Activated T-helper 17 cell treated with anti-CD3 and anti-CD28 coated beads, Interleukin-2, amount 50 U/mL, for 72 hours (primary cell): Measurements from ENCODE around the gene HDGFL2. TPM values are rescaled to one million over a fixed set of nuclear protein-coding genes. Genes with fewer than 3 reads are reported as not detected.
A peak's percentile ranks its signal among the peaks of the same experiment; 100 is the strongest.

Experiments used
- ATAC-seq: fragments of 150-1000 bp; cut with Tn5 transposase; replicated peaks from 2 replicates; pipeline ENCODE4 v1.10.0; 2021; ENCODE audit warnings: mild to moderate bottlenecking, moderate library complexity
- H3K27ac Mint-ChIP-seq: one replicate; pipeline ENCODE4 v1.8.0; 2022; ENCODE audit warnings: mixed read lengths
- H3K27me3 Mint-ChIP-seq: one replicate; pipeline ENCODE4 v1.8.0; 2022; ENCODE audit warnings: mixed read lengths
- H3K36me3 Mint-ChIP-seq: one replicate; pipeline ENCODE4 v1.8.0; 2022; ENCODE audit warnings: low read depth, mild to moderate bottlenecking, mixed read lengths
- H3K4me1 Mint-ChIP-seq: one replicate; pipeline ENCODE4 v1.8.0; 2022; ENCODE audit warnings: mixed read lengths
- H3K4me3 Mint-ChIP-seq: one replicate; pipeline ENCODE4 v1.8.0; 2022; ENCODE audit warnings: mild to moderate bottlenecking, mixed read lengths
- H3K9me3 Mint-ChIP-seq: one replicate; pipeline ENCODE4 v1.8.0; 2022; ENCODE audit warnings: mixed read lengths
- total RNA-seq, 2 donors: library from RNA; stranded (reverse); gene quantifications; one replicate each; pipeline ENCODE4 v1.2.3, GENCODE V29; 2022

Gene HDGFL2
- 10 to 100 TPM; 30.7 to 39.3 TPM for total RNA-seq

DNA sequence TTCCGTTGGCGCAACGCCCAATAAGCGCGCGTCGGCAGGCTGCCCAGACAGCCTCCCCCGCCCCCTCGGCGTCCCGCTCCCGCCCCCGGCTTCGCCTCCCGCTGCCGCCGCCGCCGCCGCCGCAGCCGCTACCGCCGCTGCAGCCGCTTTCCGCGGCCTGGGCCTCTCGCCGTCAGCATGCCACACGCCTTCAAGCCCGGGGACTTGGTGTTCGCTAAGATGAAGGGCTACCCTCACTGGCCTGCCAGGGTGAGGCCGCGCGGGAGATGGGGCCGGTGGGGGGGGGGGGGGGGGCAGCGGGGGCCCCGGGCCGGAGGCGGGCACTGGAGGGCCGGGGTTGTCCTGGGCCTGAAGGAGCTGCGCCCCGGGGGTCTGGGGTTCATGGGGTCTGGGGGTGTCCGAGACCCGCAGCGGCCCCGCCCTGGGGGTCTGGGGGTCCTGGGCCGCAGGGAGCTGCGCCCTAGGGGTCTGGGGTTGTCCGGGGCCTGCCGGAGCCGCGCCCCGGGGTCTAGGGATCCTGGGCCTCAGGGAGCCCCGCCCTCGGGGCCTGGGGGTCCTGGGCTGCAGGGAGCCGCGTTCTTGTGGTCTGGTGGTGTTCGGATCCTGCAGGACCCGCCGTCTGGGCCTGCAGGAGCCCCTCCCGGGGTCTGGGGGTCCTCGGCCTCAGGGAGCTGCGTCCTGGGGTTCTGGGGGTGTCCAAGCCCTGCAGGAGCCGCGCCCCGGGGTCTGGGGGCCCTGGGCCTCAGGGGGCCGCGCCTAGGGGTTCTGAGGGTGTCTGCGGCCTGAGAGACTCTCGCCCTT lies at the start of gene HDGFL2:
TSS of gene HDGFL2 (plus strand) at position 124 of the 801 bp plus-strand sequence. CDS start at position 178, 54 bp downstream.
- no peak for ATAC-seq
- Mint-ChIP-seq H3K4me1 (no peaks in the 10 kb centered on the region), H3K36me3 (peaks cover 13% of the 10 kb centered on the region), H3K9me3 (no peaks in the 10 kb centered on the region), H3K27me3 (no peaks in the 10 kb centered on the region), H3K4me3 (peak within 1 kb of the TSS; percentile 72), H3K27ac (peak within 1 kb of the TSS; percentile 52)

DNA sequence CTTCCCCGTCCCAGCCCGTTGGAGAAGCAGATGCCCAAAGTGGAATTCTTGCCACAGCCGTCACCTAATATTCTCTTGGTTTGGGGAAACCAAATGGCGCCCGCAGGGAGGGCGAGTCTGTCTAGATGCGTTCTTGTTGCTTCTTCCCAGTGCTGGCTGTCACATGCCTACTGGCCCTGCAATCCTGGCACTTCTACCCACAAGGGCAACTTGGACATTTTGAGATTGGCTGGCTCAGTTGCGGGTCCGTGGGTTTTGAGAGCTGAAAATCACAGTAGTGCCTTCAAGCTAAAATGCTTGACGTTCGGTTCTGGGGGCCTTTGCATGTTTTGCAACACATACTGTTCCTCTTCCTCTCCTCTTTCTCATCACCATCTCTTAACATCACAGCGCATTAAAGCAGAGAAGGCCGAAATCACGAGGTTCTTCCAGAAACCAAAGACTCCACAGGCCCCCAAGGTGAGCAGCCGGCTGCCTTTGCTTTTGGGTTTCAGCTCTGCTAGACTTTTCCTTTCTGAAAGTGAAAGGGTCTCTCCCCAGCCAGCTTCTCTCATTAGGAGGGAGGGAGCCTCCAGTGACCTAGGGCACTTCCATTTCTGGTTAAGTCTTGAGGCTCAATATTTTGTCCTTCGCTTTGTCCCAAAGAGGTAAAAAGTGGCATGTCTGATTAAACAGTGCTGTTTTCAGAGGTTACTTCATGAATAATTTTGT lies 48.5 kb upstream of the HDGFL2 start:
- Mint-ChIP-seq H3K4me3 (no peak overlapping the region), H3K4me1 (no peaks in the 10 kb centered on the region), H3K9me3 (no peaks in the 10 kb centered on the region), H3K27ac (no peak overlapping the region), H3K36me3 (peaks cover 70% of the 10 kb centered on the region), H3K27me3 (no peaks in the 10 kb centered on the region)
- ATAC-seq = no peak

DNA sequence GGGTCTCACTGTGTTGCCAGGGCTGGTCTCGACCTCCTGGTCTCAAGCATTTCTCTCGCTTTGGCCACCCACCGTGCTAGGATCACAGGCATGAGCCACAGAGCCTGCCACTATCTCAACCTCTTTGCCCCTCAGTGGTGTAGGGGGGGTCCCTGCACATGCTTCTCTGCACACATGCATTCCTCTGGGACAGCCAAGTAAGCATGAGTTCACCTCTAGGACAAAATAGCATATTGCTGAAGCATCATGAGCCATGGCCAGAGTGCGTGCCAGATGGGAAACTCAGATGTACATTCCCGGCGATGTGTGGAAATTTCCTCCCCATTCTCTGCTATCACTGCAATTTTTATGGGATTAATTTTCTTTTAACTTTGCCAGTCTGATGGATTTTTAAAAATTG lies 46.6 kb upstream of the HDGFL2 start:
- no peak overlapping the region for H3K4me3 Mint-ChIP-seq

DNA sequence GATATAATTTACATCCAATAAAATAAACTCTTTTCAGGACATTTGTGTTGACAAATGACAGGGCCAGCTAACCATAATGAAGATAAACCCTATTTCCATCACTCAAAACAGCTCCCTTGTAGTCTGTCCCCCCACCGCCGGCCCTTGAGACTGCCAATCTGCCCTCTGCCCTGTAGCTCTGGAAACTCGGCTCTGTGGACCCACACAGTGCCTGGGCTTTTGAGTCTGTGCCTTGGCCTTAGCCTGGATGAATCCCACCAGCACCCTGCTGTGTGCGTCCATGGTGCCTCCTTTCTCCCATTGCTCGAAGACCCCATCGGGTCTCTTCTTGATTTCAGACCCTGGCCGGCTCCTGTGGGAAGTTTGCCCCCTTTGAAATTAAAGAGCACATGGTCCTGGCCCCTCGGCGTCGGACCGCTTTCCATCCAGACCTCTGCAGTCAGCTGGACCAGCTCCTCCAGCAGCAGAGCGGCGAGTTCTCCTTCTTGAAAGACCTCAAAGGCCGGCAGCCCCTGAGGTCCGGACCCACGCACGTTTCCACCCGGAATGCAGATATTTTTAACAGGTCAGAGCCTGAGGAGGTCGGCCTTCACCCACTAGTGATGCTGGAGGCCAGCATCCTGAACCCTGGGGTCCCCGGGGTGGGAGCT lies 43.6 kb upstream of the HDGFL2 start:
- peaks cover 87% of the 10 kb centered on the region for H3K36me3 Mint-ChIP-seq
- H3K27ac Mint-ChIP-seq = no peak overlapping the region
- H3K4me1 Mint-ChIP-seq = no peaks in the 10 kb centered on the region
- no peaks in the 10 kb centered on the region for H3K9me3 Mint-ChIP-seq
- H3K4me3 Mint-ChIP-seq = no peak overlapping the region
- ATAC-seq = no peak
- H3K27me3 Mint-ChIP-seq = no peaks in the 10 kb centered on the region

More for the DNA sequence above, 46.6 kb upstream of the HDGFL2 start:
- H3K36me3 Mint-ChIP-seq = peaks cover 73% of the 10 kb centered on the region
- H3K9me3 Mint-ChIP-seq = no peaks in the 10 kb centered on the region
- H3K27me3 Mint-ChIP-seq = no peaks in the 10 kb centered on the region
- H3K27ac Mint-ChIP-seq = no peak overlapping the region
- ATAC-seq = no peak
- H3K4me1 Mint-ChIP-seq = no peaks in the 10 kb centered on the region

DNA sequence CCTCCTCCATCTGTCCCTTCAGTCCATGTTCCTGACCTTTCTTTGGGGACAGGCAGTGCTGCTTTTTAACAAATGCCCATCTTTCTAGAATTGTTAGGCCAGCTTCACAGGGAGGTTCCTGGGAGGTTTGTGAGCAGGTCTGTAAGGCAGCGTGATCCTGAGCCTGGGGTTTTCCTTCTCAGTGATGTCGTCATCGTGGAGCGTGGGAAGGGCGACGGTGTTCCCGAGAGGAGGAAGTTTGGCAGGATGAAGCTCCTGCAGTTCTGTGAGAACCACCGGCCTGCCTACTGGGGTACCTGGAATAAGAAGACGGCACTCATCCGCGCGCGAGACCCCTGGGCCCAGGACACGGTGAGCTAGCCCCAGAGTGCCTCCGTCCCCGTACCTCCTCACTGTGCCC lies 42.8 kb upstream of the HDGFL2 start:
- Mint-ChIP-seq H3K9me3 (no peaks in the 10 kb centered on the region), H3K27me3 (no peaks in the 10 kb centered on the region), H3K4me3 (no peak overlapping the region), H3K4me1 (no peaks in the 10 kb centered on the region), H3K27ac (no peak overlapping the region), H3K36me3 (peaks cover 87% of the 10 kb centered on the region)
- ATAC-seq = no peak

DNA sequence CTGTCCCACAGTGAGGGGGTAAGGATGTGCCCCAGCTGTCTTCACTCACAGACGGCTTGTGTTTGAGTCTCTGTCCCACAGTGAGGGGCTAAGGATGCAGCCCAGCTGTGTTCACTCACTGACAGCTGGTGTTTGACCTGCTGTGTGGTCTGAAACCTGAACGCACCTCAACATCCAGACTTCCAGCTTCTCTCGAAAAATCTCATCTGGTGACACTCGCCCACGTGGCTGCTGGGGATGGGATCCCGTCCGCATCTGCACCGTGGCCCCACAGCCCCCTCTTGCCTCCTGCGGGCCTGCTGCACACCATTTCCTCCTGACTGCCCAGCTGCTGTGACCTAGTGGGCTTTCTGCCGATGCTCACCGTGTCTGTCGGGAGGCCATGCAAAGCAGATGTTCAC lies 42.3 kb upstream of the HDGFL2 start:
- Mint-ChIP-seq H3K4me1 (no peaks in the 10 kb centered on the region), H3K27ac (no peak overlapping the region), H3K36me3 (peaks cover 87% of the 10 kb centered on the region), H3K4me3 (no peak overlapping the region), H3K27me3 (no peaks in the 10 kb centered on the region), H3K9me3 (no peaks in the 10 kb centered on the region)
- no peak for ATAC-seq

DNA sequence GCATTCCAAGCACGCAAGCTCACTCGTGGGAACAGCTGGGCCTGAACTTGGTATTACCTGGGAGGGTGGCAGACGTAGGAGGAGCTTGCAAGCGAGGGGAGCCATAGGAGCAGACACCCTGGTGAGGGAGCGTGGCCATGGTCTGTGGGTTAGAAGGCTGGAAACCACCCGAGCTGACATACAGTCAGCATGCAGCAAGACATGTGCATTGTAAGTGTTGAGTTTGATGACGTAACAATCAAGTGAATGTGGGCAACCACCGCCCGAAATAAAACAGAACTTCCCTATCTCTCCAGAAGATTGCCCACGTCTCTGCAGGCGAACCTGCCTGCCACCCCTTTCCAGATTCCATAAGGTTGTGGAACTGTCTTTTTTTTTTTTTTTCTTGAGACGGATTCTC lies 41.3 kb upstream of the HDGFL2 start:
- H3K27me3 Mint-ChIP-seq = no peaks in the 10 kb centered on the region
- H3K4me3 Mint-ChIP-seq = no peak overlapping the region
- no peak overlapping the region for H3K27ac Mint-ChIP-seq
- H3K36me3 Mint-ChIP-seq = peaks cover 87% of the 10 kb centered on the region
- H3K9me3 Mint-ChIP-seq = no peaks in the 10 kb centered on the region
- H3K4me1 Mint-ChIP-seq = no peaks in the 10 kb centered on the region
- ATAC-seq = no peak

DNA sequence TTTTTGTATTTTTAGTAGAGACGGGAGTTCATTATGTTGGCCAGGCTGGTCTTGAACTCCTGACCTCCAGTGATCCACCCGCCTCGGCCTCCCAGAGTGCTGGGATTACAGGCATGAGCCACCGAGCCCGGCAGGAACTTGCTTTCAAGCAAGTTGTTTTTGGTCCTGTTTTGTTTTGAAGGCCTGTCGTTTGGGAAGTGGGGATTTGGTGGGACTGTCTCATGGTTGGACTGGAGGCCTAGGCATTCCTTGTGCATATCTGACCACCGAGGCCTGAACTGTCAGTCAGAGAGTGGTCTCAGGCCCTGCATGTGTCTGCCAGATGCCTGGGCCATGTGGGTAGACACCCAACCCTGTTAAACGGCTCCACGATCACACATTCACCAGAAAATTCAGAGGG lies 40.8 kb upstream of the HDGFL2 start:
- Mint-ChIP-seq H3K9me3 (no peaks in the 10 kb centered on the region), H3K4me3 (no peak overlapping the region), H3K27me3 (no peaks in the 10 kb centered on the region), H3K36me3 (peaks cover 82% of the 10 kb centered on the region), H3K4me1 (no peaks in the 10 kb centered on the region), H3K27ac (no peak overlapping the region)
- no peak for ATAC-seq

DNA sequence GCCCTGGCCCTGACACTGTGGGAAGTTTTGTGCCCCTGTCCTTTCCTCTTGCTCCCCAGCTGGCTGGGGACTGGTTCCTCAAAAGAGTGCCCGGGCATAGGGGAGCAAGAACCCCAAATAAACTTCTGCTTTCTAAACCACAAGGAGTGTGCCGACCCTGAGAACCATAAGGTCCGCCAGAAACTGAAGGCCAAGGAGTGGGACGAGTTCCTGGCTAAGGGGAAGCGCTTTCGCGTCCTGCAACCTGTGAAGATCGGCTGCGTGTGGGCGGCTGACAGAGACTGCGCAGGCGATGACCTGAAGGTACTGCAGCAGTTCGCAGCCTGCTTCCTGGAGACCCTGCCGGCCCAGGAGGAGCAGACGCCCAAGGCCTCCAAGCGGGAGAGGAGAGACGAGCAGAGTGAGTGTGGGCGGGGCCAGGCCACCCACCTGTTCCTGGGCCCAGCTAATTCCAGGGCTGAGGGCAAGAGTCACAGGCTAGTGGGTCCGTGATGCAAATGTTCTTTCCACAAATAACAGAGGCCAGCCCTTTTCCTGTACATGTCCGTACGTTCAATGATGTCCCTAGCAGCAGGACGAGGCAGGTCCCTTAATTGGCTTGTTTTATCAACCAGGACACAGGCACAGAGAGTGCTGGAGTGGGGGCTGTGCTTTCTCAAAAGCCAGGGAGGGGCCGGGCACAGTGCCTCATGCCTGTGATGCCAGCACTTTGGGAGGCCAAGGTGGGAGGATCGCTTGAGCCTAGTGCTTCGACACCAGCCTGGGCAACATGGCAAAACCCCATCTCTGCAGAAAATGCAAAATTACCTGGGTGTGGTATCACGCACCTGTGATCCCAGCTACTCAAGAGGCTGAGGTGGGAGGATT lies 40.1 kb upstream of the HDGFL2 start:
- H3K4me3 Mint-ChIP-seq = no peak overlapping the region
- no peaks in the 10 kb centered on the region for H3K27me3 Mint-ChIP-seq
- peaks cover 77% of the 10 kb centered on the region for H3K36me3 Mint-ChIP-seq
- H3K27ac Mint-ChIP-seq = no peak overlapping the region
- H3K4me1 Mint-ChIP-seq = no peaks in the 10 kb centered on the region
- H3K9me3 Mint-ChIP-seq = no peaks in the 10 kb centered on the region
- ATAC-seq = no peak

DNA sequence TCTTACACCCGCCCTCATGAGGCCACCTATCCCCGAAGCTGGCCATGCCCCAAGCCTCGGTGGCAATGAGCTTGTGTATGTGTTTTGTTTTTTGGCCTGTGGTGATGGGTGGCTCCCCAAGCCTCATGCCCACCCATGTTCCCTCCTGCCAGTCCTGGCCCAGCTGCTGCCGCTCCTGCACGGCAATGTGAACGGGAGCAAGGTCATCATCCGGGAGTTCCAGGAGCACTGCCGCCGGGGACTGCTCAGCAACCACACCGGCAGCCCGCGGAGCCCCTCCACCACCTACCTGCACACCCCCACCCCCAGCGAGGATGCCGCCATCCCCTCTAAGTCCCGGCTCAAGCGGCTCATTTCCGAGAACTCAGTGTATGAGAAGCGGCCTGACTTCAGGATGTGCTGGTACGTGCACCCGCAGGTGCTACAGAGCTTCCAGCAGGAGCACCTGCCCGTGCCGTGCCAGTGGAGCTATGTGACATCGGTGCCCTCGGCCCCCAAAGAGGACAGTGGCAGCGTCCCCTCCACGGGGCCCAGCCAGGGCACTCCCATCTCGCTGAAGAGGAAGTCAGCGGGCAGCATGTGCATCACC lies 39.1 kb upstream of the HDGFL2 start:
- Mint-ChIP-seq H3K27me3 (no peaks in the 10 kb centered on the region), H3K27ac (no peak overlapping the region), H3K9me3 (no peaks in the 10 kb centered on the region), H3K4me1 (no peaks in the 10 kb centered on the region), H3K4me3 (no peak overlapping the region), H3K36me3 (peaks cover 81% of the 10 kb centered on the region)
- ATAC-seq = no peak

DNA sequence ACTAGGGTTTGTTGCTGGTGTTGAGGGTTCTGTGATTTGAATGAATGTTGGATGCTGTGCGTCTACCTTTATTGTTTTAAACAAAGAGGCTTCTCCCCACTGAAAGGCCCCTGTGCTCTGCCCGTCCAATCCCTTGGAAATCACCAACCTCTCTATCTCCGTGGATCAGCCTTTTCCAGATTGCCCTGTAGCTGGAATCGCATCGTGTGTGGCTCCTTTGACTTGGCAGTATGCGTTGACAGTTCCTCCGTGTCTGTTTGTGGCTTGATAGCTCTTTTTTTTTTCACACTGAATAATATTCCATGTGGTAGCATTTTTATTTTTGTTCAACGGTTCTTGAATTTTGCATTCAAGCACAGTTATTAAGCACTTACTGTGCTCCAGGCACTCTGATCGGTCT lies 37.7 kb upstream of the HDGFL2 start:
- Mint-ChIP-seq H3K27me3 (no peaks in the 10 kb centered on the region), H3K4me1 (no peaks in the 10 kb centered on the region), H3K27ac (no peak overlapping the region), H3K36me3 (peaks cover 82% of the 10 kb centered on the region), H3K9me3 (no peaks in the 10 kb centered on the region), H3K4me3 (no peak overlapping the region)
- ATAC-seq = no peak

DNA sequence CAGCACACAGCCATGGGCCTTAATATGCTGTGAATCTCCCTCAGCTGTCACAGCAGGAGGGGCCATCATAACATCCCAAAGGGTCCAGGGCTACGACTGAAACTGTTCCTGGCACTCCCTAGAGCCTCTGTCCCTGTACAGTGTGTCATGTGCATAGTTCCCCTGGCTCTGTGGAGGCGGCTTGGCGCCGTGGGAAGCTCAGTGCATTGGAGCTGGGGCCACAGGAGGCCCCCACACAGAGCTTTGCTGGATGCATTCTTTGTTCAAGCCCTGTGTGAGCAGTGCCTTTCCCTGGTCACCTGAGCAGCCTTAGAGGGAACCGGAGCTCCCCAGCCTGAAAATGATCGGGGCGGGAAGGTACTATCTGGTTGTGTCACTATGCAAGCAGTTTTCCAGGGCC lies 35.9 kb upstream of the HDGFL2 start:
- H3K27ac Mint-ChIP-seq = no peak overlapping the region
- H3K4me1 Mint-ChIP-seq = no peaks in the 10 kb centered on the region
- no peak overlapping the region for H3K4me3 Mint-ChIP-seq
- H3K9me3 Mint-ChIP-seq = no peaks in the 10 kb centered on the region
- no peak for ATAC-seq
- H3K36me3 Mint-ChIP-seq = peaks cover 78% of the 10 kb centered on the region
- no peaks in the 10 kb centered on the region for H3K27me3 Mint-ChIP-seq

DNA sequence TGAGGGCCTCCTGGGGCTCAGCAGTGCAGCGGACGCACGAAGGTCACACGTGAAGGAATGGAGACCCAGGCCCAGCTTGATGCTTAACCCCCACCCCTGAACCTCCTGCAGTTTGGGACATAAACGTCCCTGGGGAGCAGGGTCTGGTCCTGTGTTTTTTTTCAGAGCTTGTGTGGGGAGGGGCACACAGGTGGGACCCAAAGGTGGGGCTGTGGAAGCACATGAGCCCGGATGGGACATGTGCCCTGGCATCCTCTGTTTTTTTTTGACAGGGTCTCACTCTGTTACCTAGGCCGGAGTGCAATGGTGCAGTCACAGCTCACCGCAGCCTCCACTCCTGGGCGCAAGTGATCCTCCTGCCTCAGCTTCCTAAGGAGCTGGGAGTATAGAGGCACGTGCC lies 35.0 kb upstream of the HDGFL2 start:
- Mint-ChIP-seq H3K4me3 (no peak overlapping the region), H3K27me3 (no peaks in the 10 kb centered on the region), H3K9me3 (no peaks in the 10 kb centered on the region), H3K27ac (no peak overlapping the region), H3K4me1 (no peaks in the 10 kb centered on the region), H3K36me3 (peaks cover 72% of the 10 kb centered on the region)
- ATAC-seq = no peak

DNA sequence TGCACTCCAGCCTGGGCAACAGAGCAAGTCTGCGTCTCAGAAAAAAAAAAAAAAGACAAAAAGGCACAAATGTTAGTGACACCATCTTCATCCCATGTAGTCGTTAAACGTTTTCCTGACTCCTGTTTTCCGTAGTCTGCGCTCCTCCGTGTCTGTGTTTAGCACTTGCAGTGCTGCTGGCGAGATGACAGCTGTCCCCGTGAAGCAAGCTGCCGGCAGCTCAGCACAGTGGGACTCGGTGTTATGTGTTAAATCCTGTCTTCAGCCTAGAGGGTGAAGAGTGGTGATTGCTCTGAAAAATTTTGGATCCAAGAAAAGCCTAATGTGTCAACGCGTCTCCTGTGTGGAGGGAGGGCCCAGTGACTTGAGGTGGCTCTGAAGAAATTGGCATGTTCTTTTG lies 32.9 kb upstream of the HDGFL2 start:
- Mint-ChIP-seq H3K4me3 (no peak overlapping the region), H3K9me3 (no peaks in the 10 kb centered on the region), H3K27me3 (no peaks in the 10 kb centered on the region), H3K36me3 (peaks cover 56% of the 10 kb centered on the region), H3K4me1 (no peaks in the 10 kb centered on the region), H3K27ac (no peak overlapping the region)
- ATAC-seq = no peak
